GM18508 (cell line): ENCODE data around the gene SLC47A2.
"Not testable (repeated sequence)": the region's sequence is repeated elsewhere in the genome, so short reads cannot be mapped to it uniquely, and the experiment has no call there.

Experiments used
- ATAC-seq: cut with Tn5 transposase; IDR thresholded peaks from one replicate; pipeline ENCODE4 v1.9.1; 2021; ENCODE audit warnings: moderate number of reproducible peaks; ENCODE audit not compliant: insufficient read depth, unreplicated experiment

Gene SLC47A2

DNA sequence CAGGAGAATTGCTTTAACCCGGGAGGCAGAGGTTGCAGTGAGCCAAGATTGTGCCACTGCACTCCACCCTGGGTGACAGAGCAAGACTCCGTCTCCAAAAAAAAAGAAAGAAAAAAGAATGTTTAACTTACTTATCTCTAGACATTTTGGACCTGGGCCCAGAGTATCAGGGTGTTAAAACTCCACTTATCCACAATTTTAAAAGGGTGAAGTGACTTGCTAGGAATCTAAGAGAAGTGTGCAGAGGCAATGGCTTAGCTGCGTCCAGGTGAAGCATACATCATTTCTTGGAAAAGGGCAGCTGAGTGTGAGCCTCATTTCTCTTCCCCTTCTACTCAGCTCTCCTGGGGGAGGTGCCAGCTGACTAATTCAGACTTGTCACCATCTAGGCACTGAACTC, 42.8 kb downstream of the SLC47A2 start:
- ATAC-seq: no peak

DNA sequence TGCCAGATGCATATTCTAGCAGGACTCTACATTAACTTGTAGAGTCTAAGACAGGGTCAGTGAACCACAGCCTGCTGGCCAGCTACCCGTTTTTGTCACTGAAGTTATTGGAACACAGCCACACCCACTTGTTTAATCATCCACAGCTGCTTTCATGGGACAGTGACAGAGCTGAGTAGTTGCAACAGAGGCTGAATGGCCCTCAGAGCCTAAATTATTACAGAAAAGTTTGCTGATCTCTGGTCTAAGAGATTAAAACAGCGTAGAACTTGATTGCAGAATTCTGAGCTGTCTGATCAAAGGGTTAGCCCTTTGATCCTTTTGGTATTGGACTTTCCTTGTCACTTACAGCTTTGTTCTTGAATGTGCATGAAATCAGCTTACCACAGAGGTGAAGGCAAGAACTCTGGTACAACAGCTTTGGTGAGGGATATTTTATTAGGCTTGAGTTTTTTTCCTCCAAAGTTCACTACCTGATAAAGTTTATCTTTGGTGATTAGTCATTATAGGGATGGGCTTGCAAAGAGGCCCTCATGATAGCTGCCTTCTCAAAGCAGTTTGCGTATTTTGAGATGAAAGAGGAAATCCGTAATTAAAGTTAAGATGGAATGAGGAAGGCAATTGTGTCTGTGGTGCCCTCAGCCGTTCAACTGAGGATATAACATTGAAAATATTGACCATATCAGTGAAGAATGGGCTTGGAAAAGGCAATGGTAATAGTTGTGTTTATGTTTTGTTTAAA, 44.2 kb downstream of the SLC47A2 start:
- no peak for ATAC-seq

DNA sequence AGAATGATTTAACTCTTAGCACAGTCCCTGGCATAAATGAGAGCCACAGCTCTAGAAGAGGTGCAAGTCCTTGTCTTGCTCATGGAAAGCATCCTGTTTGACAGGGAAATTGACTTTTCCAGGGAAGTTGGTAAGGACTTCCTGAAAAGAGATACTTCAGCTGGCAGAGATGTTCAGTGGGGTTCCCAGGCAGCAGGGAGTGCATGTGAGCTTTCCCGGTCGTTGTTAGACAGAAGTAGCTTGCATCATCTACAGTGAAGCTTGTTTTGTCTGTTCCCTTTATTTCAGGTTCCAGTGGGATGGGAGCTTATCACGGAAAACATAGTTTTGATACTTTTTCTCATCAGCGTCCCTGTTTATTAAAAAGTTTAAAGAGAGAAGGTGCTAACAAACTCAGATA, 45.0 kb downstream of the SLC47A2 start:
- ATAC-seq: no peak

GRCh38 chr17:19670908-19671307, 45.5 kb downstream of the SLC47A2 start:
- no peak for ATAC-seq

DNA sequence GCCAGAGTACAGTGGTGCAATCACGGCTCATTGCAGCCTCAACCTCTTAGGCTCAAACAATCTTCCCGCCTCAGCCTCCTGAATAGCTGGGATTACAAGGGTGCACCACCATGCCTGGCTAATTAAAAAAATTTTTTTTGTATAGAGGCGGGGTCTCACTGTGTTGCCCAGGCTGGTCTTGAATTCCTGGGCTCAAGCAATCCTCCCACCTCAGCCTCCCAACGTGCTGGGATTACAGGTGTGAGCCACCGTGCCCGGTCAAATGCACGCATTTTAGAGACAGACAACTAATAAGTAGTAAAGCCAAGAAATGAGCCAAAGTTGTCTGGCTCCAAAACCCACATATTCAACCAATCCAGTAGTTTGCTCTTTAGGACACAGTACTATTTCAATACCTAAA, 46.7 kb downstream of the SLC47A2 start:
- ATAC-seq: not testable (repeated sequence)

- no peak for ATAC-seq
These were observed 51.6 kb downstream of the SLC47A2 start for GRCh38 chr17:19664821-19665181.

- no peak for ATAC-seq
These were observed 52.1 kb downstream of the SLC47A2 start for GRCh38 chr17:19664136-19664820.

GRCh38 chr17:19663097-19663496, 53.3 kb downstream of the SLC47A2 start:
- ATAC-seq: no peak

- ATAC-seq: no peak
These were observed 55.3 kb downstream of the SLC47A2 start for GRCh38 chr17:19661121-19661520.

- ATAC-seq: no peak
These were observed 56.0 kb downstream of the SLC47A2 start for GRCh38 chr17:19660219-19660870.

DNA sequence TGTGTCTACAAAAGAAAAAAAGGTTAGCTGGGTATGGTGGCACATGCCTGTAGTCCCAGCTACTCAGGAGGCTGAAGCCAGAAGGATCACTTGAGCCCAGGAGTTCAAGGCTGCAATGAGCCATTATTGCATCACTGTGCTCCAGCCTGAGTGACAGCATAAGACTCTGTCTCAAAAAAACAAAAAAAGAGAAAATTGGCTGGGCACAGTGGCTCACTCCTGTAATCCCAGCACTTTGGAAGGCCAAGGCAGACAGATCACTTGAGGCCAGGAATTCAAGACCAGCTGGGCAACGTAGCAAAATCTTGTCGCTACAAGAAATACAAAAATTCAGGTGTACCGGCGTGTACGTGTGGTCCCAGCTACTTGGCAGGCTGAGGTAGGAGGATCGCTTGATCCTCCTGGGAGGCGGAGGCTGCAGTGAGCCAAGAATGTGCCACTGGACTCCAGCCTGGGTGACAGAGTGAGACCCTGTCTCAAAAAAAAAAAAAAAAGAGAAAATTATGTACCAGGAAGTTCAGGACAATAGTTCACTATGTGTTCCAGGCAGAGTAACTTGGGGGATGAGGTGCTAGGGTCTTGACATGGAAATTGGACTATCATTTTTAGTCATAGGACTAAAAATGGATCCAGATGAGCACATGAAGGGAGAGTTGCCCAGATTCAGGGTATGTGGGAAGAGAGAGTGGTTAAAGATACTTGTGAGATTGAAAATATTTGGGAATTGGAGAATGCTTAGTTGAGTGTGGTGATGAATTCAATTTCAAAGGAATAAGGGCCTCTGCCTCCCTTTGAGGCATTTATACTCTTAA, 56.8 kb downstream of the SLC47A2 start:
- ATAC-seq: no peak

- ATAC-seq: no peak
These were observed 59.4 kb downstream of the SLC47A2 start for GRCh38 chr17:19656851-19657581.

- no peak for ATAC-seq
These were observed 60.0 kb downstream of the SLC47A2 start for GRCh38 chr17:19656336-19656735.

GRCh38 chr17:19654896-19655295, 61.5 kb downstream of the SLC47A2 start:
- ATAC-seq: no peak

DNA sequence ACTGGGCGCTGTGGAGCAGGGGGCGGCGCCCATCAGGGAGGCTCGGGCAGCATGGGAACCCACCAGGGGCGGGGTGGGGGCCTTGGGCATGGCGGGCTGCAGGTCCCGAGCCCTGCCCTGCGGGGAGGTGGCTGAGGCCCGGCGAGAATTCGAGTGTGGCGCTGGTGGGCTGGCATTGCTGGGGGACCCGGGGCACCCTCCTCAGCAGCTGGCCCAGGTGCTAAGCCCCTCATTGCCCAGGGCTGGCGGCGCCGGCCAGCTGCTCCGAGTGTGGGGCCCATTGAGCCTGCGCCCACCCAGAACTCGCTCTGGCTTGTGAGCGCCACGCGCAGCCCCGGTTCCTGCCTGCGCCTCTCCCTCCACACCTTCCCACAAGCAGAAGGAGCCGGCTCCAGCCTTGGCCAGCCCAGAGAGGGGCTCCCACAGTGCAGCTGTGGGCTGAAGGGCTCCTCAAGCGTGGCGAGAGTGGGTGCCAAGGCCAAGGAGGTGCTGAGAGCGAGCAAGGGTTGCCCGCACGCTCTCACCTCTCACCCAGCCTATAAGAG, 62.0 kb downstream of the SLC47A2 start:
- ATAC-seq: no peak

DNA sequence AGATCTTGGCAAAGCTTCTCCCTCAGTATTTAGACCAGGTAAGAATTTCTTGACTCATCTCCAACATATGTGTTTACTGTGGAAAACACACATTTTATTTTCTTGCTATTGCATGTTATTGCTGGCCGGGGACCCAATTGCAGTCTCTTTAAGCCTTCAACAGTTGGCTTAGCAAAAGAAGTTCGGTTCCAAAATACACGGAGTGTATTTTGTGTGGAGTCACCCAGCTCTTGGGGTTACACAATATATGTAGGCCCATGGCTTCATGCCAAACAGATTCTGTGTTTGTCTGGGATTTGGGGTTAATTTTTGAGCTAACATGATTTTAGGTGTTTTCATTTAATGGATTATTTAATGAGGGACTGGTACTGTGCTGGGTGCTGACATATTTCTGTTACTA, 63.8 kb downstream of the SLC47A2 start:
- ATAC-seq: no peak

GRCh38 chr17:19651451-19652238, 64.7 kb downstream of the SLC47A2 start:
- ATAC-seq: no peak

DNA sequence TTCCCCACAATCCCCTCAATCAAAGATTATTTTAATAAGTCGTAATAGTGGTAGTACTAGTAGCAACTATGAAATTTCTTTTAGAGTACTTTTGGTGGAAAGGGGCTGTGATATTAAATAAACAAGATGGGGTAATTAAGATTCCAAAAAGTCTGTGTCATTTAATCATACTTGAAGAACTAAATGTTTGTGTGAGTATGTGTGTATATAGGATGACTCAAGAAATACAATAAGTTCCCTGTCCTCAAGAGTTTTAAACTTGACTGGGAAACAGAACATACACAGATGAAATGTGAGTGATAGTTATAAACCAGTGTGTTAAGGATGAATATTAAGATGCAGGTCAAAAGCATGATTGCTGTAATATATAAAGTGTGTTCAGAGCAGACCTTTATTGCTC, 65.6 kb downstream of the SLC47A2 start:
- ATAC-seq: no peak

GRCh38 chr17:19649274-19649541, 67.2 kb downstream of the SLC47A2 start:
- no peak for ATAC-seq
